ENCODE data around the gene ARHGAP6. TPM values are rescaled to one million over a fixed set of nuclear protein-coding genes. Genes with fewer than 3 reads are reported as not detected.

Gene ARHGAP6
- total and polyA plus RNA-seq, 2 experiments from 2014 or later = 0.26 to 0.59 TPM

DNA sequence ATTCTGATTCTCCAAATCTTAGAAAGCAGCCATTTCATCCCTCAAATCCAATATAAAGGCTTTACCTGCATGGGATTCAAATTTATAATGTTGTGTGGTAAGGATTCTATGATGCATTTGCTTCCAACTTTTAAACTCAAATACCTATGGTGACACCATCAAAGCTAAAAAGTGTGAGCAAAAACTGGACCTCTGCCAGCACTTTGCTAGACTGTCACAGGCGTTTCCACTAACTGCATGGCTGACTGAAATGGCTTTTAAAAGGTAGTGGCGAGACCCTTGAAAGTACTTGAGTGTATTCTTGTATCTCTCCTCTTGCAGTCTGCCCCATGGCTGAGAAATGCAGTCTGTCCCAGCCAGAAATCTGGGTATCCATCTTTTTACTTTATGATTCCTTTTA, 203.1 kb downstream of the ARHGAP6 start:
- no peak overlapping the region for H3K4me3 ChIP-seq
- no peaks in the 10 kb centered on the region for H3K27me3 ChIP-seq (ENCODE audit: insufficient read depth)
- H3K4me1 ChIP-seq (ENCODE audit: insufficient read depth) = no peaks in the 10 kb centered on the region
- ATAC-seq (no peak), DNase-seq (ENCODE audit: low spot score) (no peak)
- no peaks in the 10 kb centered on the region for H3K36me3 Mint-ChIP-seq (ENCODE audit: low read depth)
- TF ChIP-seq NANOG (IDR thresholded peaks at IDR 0.05; ENCODE audit: borderline replicate concordance) (no peak), ZNF114 (CRISPR knock-in tag; IDR thresholded peaks at IDR 0.05) (no peak), POLR2AphosphoS5 (IDR thresholded peaks at IDR 0.05; ENCODE audit: low read depth) (no peak), ZNF331 (CRISPR knock-in tag; IDR thresholded peaks at IDR 0.05; ENCODE audit: low read depth) (no peak), EZH2 (IDR thresholded peaks at IDR 0.05; ENCODE audit: low read depth, unreplicated experiment) (no peak), STAT1 (IDR thresholded peaks at IDR 0.05; ENCODE audit: unreplicated experiment) (no peak), JUNB (IDR thresholded peaks at IDR 0.05; ENCODE audit: unreplicated experiment) (no peak), EZH2phosphoT487 (IDR thresholded peaks at IDR 0.05; ENCODE audit: unreplicated experiment) (no peak), CREB1 (CRISPR knock-in tag; IDR thresholded peaks at IDR 0.05; ENCODE audit: low read depth) (no peak)
- TF ChIP-seq, protein P1, sequence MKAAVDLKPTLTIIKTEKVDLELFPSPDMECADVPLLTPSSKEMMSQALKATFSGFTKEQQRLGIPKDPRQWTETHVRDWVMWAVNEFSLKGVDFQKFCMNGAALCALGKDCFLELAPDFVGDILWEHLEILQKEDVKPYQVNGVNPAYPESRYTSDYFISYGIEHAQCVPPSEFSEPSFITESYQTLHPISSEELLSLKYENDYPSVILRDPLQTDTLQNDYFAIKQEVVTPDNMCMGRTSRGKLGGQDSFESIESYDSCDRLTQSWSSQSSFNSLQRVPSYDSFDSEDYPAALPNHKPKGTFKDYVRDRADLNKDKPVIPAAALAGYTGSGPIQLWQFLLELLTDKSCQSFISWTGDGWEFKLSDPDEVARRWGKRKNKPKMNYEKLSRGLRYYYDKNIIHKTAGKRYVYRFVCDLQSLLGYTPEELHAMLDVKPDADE (IDR thresholded peaks at IDR 0.05) = no peak
- TF ChIP-seq, protein P2, sequence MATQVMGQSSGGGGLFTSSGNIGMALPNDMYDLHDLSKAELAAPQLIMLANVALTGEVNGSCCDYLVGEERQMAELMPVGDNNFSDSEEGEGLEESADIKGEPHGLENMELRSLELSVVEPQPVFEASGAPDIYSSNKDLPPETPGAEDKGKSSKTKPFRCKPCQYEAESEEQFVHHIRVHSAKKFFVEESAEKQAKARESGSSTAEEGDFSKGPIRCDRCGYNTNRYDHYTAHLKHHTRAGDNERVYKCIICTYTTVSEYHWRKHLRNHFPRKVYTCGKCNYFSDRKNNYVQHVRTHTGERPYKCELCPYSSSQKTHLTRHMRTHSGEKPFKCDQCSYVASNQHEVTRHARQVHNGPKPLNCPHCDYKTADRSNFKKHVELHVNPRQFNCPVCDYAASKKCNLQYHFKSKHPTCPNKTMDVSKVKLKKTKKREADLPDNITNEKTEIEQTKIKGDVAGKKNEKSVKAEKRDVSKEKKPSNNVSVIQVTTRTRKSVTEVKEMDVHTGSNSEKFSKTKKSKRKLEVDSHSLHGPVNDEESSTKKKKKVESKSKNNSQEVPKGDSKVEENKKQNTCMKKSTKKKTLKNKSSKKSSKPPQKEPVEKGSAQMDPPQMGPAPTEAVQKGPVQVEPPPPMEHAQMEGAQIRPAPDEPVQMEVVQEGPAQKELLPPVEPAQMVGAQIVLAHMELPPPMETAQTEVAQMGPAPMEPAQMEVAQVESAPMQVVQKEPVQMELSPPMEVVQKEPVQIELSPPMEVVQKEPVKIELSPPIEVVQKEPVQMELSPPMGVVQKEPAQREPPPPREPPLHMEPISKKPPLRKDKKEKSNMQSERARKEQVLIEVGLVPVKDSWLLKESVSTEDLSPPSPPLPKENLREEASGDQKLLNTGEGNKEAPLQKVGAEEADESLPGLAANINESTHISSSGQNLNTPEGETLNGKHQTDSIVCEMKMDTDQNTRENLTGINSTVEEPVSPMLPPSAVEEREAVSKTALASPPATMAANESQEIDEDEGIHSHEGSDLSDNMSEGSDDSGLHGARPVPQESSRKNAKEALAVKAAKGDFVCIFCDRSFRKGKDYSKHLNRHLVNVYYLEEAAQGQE (IDR thresholded peaks at IDR 0.05; ENCODE audit: unreplicated experiment) = no peak
- TF ChIP-seq, protein P3, sequence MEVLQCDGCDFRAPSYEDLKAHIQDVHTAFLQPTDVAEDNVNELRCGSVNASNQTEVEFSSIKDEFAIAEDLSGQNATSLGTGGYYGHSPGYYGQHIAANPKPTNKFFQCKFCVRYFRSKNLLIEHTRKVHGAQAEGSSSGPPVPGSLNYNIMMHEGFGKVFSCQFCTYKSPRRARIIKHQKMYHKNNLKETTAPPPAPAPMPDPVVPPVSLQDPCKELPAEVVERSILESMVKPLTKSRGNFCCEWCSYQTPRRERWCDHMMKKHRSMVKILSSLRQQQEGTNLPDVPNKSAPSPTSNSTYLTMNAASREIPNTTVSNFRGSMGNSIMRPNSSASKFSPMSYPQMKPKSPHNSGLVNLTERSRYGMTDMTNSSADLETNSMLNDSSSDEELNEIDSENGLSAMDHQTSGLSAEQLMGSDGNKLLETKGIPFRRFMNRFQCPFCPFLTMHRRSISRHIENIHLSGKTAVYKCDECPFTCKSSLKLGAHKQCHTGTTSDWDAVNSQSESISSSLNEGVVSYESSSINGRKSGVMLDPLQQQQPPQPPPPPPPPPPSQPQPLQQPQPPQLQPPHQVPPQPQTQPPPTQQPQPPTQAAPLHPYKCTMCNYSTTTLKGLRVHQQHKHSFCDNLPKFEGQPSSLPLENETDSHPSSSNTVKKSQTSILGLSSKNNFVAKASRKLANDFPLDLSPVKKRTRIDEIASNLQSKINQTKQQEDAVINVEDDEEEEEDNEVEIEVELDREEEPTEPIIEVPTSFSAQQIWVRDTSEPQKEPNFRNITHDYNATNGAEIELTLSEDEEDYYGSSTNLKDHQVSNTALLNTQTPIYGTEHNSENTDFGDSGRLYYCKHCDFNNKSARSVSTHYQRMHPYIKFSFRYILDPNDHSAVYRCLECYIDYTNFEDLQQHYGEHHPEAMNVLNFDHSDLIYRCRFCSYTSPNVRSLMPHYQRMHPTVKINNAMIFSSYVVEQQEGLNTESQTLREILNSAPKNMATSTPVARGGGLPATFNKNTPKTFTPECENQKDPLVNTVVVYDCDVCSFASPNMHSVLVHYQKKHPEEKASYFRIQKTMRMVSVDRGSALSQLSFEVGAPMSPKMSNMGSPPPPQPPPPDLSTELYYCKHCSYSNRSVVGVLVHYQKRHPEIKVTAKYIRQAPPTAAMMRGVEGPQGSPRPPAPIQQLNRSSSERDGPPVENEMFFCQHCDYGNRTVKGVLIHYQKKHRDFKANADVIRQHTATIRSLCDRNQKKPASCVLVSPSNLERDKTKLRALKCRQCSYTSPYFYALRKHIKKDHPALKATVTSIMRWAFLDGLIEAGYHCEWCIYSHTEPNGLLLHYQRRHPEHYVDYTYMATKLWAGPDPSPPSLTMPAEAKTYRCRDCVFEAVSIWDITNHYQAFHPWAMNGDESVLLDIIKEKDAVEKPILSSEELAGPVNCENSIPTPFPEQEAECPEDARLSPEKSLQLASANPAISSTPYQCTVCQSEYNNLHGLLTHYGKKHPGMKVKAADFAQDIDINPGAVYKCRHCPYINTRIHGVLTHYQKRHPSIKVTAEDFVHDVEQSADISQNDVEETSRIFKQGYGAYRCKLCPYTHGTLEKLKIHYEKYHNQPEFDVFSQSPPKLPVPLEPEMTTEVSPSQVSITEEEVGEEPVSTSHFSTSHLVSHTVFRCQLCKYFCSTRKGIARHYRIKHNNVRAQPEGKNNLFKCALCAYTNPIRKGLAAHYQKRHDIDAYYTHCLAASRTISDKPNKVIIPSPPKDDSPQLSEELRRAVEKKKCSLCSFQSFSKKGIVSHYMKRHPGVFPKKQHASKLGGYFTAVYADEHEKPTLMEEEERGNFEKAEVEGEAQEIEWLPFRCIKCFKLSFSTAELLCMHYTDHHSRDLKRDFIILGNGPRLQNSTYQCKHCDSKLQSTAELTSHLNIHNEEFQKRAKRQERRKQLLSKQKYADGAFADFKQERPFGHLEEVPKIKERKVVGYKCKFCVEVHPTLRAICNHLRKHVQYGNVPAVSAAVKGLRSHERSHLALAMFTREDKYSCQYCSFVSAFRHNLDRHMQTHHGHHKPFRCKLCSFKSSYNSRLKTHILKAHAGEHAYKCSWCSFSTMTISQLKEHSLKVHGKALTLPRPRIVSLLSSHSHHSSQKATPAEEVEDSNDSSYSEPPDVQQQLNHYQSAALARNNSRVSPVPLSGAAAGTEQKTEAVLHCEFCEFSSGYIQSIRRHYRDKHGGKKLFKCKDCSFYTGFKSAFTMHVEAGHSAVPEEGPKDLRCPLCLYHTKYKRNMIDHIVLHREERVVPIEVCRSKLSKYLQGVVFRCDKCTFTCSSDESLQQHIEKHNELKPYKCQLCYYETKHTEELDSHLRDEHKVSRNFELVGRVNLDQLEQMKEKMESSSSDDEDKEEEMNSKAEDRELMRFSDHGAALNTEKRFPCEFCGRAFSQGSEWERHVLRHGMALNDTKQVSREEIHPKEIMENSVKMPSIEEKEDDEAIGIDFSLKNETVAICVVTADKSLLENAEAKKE (CRISPR knock-in tag; IDR thresholded peaks at IDR 0.05) = no peak
- TF ChIP-seq, protein P4, sequence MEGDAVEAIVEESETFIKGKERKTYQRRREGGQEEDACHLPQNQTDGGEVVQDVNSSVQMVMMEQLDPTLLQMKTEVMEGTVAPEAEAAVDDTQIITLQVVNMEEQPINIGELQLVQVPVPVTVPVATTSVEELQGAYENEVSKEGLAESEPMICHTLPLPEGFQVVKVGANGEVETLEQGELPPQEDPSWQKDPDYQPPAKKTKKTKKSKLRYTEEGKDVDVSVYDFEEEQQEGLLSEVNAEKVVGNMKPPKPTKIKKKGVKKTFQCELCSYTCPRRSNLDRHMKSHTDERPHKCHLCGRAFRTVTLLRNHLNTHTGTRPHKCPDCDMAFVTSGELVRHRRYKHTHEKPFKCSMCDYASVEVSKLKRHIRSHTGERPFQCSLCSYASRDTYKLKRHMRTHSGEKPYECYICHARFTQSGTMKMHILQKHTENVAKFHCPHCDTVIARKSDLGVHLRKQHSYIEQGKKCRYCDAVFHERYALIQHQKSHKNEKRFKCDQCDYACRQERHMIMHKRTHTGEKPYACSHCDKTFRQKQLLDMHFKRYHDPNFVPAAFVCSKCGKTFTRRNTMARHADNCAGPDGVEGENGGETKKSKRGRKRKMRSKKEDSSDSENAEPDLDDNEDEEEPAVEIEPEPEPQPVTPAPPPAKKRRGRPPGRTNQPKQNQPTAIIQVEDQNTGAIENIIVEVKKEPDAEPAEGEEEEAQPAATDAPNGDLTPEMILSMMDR (conservative IDR thresholded peaks at IDR 0.05; ENCODE audit: low read depth in 2 of 2) = no peak
- H3K9me2 ChIP-seq (ENCODE audit: insufficient read depth) = no peaks in the 10 kb centered on the region
- H4K20me1 ChIP-seq (replicated peaks; ENCODE audit: insufficient read depth) = no peaks in the 10 kb centered on the region
- H3K4me3 Mint-ChIP-seq = no peak overlapping the region
- no peaks in the 10 kb centered on the region for H3K36me3 ChIP-seq (ENCODE audit: insufficient read depth)
- H2AFZ ChIP-seq = no peak overlapping the region
- H3K27ac ChIP-seq (ENCODE audit: low read depth) = no peak overlapping the region
- no peaks in the 10 kb centered on the region for H3K9me3 Mint-ChIP-seq
- H3F3A ChIP-seq (replicated peaks; ENCODE audit: low read depth) = no peaks in the 10 kb centered on the region
- no peak overlapping the region for H3K27ac Mint-ChIP-seq
- H3K27me3 Mint-ChIP-seq (ENCODE audit: insufficient read depth, low read depth, poor library complexity) = peaks cover 4% of the 10 kb centered on the region
- no peak overlapping the region for H3K4me2 ChIP-seq
- H3K4me1 Mint-ChIP-seq = no peaks in the 10 kb centered on the region
- no peaks in the 10 kb centered on the region for H3K79me2 ChIP-seq (replicated peaks; ENCODE audit: insufficient read depth)
